Activated naive CD8-positive, alpha-beta T cell treated with anti-CD3 and anti-CD28 coated beads, Interleukin-2, amount 50 U/mL, for 16 hours (primary cell): Measurements from ENCODE around the gene TACSTD2.
"Not testable (repeated sequence)": the region's sequence is repeated elsewhere in the genome, so short reads cannot be mapped to it uniquely, and the experiment has no call there.

Source experiments
- DNase-seq: peaks from one replicate; pipeline ENCODE4 v3.0.0-alpha.2; 2020; ENCODE audit warnings: low read depth, low spot score

The TACSTD2 gene, protein sequence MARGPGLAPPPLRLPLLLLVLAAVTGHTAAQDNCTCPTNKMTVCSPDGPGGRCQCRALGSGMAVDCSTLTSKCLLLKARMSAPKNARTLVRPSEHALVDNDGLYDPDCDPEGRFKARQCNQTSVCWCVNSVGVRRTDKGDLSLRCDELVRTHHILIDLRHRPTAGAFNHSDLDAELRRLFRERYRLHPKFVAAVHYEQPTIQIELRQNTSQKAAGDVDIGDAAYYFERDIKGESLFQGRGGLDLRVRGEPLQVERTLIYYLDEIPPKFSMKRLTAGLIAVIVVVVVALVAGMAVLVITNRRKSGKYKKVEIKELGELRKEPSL

DNA sequence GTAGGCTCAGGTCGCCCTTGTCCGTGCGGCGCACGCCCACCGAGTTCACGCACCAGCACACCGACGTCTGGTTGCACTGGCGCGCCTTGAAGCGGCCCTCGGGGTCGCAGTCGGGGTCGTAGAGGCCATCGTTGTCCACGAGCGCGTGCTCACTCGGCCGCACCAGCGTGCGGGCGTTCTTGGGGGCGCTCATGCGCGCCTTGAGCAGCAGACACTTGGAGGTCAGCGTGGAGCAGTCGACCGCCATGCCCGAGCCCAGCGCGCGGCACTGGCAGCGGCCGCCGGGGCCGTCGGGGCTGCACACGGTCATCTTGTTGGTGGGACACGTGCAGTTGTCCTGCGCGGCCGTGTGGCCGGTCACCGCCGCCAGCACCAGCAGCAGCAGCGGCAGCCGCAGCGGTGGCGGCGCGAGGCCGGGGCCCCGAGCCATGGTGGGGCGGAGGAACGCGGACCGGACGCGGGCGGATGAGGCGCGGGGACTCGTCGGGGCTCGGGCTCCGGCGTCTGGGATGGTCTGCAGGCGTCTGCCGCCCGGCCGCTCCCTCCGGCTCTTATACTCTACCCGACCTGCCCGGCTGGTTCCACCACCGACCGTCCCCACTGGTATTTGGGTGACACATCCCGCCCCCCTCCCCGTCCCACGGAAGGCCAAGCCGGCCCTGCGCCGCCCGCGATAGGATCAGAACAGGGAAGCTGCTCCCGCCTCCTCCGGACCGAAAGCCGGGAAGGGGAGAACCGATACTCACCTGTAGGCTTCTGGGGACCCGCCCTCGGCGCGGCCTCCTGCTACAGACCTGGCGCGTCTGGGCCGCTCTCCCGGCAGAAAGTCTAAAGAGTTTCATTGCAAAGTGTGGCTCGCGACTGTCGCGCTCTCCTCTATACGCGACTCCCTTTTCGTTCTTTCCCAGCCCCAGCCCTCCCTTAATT lies at the start of gene TACSTD2:
TSS of gene TACSTD2 (minus strand) at position 526 of the 927 bp plus-strand sequence. CDS start at position 430, 96 bp downstream.
- no peak for DNase-seq

DNA sequence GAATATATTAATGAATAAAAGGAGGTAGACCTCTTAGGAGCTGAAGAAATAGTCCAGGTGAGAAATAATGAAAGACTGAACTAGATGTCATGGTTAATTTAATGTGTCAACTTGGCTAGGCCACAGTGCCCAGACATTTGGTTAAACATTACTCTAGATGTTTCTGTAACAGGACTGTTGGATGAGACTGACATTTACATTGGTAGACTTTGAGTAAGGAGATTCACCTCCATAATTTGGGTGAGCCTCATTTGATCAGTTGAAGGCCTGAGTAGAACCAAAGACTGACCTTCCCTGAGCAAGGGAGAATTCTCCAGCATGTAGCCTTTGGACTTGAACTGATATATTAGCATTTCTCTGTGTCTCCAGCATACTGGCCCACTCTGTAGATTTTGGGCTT lies 49.2 kb upstream of the TACSTD2 start:
- no peak for DNase-seq

DNA sequence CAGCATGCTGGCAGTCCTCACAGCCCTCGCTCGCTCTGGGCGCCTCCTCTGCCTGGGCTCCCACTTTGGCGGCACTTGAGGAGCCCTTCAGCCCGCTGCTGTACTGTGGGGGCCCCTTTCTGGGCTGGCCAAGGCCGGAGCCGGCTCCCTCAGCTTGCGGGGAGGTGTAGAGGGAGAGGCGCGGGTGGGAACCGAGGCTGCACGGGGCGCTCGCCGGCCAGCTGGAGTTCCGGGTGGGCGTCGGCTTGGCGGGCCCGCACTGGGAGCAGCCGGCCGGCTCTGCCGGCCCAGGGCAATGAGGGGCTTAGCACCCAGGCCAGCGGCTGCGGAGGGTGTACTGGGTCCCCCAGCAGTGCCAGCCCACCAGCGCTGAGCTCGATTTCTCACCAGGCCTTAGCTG lies 46.2 kb upstream of the TACSTD2 start:
- DNase-seq, result not testable (repeated sequence)

DNA sequence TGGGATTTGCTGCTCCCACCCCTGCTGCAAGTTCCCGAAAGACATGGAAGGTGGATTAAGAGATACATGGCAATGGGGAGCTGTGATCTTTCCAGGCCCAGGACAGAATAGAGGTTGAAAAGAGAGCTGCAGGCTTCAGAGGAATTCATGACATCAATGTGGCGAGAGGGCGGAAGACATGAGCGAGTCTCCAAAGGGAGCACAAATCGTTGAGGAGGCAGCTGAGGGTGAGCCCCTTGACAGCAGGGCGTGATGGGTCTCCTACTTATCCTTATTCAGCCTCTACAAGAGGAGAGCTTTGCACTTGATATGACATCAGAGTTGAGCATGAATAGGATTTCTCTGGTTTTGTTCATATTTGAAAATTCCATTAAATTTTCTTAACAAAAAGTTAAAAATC lies 45.5 kb upstream of the TACSTD2 start:
- DNase-seq, result no peak

DNA sequence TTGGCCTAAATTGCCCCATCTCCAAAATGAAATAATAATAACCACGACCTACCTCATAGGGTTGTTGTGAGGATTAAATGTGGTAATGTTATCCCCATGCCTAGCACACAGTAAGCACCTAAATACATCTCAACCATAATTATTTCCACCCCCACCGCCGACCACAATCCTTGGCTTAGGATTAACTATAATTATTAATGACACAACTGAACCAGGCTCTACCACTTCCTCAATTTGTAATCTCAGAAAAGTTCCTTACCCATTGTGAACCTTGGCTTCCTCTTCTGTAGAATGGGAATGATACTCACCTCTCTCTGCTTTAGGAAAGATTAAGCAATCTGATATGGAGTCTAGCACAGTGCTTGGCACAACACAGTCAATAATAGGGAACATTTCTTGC lies 44.3 kb upstream of the TACSTD2 start:
- DNase-seq, result no peak

DNA sequence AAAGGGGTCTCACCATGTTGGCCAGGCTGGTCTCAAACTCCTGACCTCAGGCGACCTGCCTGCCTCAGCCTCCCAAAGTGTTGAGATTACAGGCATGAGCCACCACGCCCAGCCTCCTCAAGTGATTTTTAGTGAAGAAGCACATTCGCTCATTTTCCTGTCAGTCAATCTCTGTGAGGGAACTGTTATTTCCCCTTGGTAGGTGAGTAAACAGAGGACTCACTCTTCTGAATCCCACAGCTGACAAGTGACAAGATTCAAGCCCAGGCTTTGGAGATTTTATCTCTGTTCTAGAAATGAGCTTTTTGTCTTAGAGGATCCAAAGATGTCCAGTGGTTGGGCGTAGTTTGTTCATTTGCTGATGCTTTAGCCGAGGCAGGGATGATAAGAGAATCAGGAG lies 43.9 kb upstream of the TACSTD2 start:
- no peak for DNase-seq

DNA sequence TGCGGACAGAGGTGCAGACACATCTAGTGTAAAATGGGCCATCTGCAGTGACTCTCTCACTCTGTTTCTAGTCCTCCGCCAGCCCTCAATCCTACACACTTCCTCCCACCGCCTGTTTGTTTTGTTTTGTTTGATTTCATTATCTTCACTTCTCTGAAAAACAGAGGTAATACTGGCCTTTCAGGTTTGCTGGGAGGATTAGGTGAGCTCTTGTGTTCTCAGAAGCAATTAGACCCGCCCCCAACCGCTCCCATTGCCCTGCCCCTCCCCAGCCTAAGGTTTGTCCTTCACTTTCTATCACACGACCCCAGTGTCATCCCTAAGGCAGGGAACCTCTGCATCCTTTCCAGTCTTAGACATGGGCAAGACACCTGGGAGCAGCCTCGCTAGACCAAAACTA lies 43.2 kb upstream of the TACSTD2 start:
- no peak for DNase-seq

DNA sequence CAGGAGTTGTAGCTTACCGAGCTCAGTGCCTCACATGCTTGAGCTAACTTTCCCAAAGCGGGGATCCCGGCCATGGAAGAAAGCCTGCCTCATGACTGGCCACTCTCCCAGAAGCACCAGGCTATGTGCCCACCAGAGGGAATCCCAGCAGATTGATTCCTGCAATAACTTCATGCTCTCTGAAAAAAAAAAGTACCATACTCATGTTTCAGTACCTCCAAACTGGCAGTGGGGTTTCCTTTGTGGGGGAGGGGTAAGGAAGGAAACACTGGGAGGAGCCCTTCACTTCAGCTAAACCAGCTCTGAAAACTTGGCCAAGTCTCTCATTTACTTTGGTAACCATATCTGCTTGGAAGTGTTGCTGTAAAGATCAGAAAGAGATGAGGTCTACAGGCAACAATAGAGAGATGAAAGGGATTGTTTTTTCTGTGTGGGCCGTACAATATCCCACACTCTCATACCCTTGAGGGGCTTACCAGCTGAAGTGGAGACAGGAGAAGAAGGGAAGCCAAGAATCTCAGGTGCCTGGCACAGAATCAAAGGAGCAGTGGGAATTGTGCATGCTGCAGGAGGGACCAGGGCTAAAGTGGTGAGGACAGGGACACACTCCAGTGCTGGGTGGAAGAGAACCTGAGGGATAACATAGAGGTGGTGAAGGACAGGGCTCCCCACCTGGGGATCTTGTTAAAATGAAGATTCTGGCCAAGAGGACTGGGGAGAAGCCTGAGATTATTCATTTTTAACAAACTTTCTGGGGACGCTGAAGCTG lies 42.4 kb upstream of the TACSTD2 start:
- DNase-seq, result no peak

DNA sequence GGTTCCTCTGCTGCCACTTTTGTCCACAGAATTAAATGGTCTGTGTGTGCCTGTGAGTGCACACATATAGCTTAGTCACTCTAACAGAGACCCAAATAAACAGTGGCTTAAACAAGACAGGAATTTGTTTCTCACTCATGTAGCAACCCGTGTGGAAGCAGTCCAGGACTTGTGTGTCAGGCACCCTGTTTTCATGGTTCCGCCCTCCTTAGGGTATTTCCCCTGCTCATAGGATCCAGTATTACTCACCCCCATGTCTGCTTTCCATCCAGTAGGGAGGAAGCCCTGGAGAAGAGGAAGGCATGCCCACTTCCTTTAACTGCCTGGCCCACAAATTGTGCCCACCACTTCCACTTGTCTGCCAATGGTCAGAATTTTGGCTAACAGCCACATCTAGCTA lies 41.3 kb upstream of the TACSTD2 start:
- DNase-seq, result no peak

DNA sequence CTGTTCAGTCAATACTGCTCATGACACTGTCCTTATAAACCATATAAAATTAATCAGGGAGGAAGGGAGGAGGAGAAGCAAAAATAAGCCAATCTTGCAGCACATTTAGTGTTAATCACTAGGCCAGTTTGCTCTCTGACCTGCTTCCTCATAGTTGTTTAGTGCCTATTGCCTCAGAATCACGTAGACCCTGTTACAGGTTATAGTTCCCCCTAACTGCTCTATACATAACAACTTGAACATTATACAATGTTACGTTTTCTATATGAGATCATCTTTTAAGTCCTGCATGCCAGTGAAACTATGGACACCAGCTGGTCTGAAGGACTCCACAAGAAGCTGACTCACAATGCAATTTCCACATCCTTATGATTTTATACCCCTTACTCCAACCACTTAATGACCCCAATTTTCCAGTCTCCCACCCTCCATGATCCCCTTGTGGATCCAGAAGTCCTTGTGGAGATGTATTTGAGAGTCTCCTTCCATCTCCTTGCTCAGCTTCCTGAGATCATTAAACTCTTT lies 34.9 kb upstream of the TACSTD2 start:
- no peak for DNase-seq

DNA sequence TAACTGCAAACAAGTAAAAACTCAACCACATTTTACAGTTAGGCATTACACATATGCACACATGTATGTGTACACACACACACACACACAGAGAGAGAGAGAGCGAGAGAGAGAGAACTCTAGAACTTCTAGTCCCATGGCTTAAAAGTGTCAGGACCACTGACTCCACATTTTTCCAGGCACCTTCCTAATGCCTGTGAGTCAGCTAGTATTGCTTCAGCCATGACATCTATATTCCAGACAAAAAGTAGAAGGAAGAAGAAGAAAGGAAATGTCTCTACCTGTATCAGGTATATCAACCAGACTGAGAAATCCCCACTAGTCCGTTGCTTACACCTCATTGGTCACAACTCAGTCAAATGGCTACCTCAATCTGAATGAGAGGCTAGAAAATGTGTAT lies 31.9 kb upstream of the TACSTD2 start:
- DNase-seq, result no peak

DNA sequence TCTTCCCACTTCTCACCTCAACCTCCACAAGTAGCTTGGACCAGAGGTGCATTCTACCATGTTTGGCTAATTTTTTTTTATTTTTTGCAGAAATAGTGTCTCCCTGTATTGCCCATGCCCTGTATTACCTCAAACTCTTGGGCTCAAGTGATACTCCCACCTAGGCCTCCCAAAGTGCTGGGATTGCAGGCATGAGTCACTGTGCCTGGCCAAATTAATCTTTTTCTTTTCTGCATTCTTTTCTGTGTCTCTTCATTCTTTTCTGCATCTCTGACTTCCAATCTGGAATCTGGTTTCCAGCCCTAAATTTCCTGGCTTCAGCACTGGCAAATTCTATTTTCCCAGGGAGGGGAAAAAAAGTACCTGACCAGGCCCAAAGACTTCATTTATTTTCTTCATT lies 31.2 kb upstream of the TACSTD2 start:
- DNase-seq, result no peak

DNA sequence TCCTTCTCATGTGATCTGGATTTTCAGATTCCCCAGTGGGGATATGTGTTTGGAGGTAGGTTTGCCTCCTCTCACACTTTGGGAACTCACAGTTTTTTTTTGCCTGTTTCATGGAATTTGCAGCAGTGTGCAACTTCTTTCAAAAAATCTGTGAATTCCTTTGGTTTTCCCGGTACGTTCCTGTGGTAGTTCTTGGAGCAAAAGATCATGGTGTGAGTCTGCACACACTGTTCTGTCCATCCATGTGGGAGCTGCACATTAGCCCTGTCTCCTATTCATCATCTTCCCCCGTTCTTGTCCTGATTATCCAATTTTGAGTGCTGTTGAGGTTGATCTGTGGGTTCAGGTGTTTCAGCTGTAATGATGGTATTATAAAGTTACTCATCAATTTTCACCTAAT lies 30.3 kb upstream of the TACSTD2 start:
- DNase-seq, result no peak

DNA sequence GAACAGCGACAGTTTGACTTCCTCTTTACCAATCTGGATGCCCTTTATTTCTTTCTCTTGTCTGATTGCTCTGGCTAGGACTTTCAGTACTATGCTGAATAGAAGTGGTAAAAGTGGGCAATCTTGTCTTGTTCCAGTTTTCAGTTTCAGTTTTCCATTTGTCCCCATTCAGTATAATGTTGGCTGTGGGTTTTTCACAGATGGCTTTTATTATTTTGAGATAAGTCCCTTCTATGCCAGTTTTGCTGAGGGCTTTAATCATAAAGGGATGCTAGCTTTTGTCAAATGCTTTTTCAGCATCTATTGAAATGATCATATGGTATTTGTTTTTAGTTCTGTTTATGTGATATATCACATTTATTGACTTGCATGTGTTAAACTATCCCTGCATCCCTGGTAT lies 24.9 kb upstream of the TACSTD2 start:
- DNase-seq, result not testable (repeated sequence)

DNA sequence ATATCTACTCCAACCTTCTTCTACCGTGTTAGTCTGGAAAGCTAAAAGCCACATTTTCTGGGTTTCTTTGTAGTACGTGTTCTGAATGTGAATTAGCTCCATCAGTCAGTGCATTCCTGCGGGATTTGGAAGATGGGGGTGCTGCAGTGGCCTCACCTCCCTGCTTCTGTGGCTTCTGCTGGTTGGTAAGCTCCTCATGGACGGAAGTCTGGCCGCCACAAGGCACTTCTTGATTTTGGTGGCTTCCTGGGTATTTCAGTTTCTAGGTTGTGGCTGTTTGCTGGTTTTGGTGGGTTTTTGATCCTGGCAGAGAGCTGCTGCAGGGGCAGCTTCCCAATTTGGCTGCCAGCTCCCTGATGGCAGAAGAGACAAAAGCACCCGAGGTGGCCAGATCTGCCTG lies 20.9 kb upstream of the TACSTD2 start:
- no peak for DNase-seq

DNA sequence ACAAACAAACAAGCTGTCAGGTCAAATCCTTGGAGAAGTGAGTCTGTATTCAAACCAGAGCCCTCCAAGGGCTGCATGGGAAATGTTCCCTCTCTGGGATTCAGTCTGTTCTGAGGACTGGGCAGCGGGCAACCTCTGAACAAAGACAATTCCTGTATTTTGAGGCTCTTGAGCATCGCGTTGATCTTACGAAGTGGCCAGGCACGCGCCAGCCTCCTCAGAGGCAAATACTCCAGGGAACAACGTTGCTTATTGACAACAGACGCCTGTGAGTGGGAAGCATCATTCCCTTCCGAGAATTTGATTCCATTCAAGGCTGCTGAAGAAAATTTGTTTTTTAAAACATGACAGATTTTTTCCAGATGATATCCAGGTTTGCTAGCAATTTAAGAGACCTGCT lies 20.0 kb upstream of the TACSTD2 start:
- no peak for DNase-seq

DNA sequence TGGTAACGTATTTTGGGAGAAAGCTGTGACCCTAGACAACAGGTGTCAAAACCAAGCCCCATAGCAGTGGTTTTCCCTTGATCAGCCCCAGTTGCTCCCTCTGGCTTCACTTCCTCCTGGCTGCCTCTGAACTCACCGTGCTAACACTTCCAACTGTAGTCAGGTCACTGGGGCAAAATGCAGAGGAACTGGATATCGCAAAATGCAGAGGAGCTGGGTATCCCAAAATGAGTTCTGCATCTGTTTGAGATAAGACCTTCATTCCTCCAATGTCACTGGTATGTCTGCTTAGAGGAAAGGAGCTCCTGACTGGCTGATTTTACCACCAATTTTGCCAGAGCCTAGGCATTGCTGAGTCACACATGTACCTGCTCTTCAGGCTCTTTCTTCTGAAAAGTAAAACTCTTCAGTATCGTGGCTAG lies 19.6 kb upstream of the TACSTD2 start:
- no peak for DNase-seq

DNA sequence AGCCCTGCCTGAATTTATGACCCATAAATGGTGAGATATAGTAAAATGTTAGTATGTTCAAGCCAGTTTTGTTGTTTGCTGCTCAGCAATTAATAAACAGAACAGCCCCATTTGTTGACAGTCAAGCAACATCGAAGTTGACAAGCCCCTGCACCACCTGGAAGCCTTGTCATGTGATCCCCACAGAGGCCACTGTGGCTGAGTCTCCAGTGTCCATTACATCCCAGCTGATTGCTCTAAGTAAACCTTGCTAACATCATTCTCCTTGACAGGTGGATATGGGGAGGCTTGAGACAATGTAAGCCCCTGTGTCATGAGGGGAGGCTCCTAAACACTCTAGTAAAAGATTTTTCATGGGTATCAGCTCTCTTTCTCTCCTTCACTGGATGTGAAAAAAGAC lies 17.5 kb upstream of the TACSTD2 start:
- no peak for DNase-seq

DNA sequence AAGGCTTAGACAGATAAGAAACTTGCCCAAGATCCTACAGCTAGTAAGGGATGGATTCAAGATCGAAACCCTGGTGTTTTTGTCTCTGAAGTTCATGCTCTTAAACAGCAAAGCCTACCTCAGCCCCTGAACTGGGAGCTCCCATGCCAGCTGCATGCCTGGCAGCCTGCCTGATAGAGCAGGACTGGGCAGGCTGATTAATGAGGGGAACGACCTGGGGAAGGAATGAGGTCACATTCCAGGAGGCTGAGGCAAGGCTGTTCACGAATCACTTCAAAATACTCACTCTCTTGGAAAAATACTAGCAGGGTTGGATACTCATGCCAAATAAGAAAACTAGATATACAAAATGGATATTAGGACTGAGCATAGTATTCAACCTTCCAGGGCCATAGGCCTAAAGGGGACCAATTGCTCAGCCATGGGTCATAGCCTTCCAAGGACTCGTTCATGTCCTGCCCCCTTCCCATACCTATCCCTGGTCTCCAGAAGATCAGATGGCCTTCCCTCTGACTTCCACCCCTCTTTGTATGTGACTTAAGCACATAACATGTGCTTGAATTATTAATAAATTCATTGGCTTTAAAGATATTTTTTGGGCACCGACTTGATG lies 15.6 kb upstream of the TACSTD2 start:
- no peak for DNase-seq

DNA sequence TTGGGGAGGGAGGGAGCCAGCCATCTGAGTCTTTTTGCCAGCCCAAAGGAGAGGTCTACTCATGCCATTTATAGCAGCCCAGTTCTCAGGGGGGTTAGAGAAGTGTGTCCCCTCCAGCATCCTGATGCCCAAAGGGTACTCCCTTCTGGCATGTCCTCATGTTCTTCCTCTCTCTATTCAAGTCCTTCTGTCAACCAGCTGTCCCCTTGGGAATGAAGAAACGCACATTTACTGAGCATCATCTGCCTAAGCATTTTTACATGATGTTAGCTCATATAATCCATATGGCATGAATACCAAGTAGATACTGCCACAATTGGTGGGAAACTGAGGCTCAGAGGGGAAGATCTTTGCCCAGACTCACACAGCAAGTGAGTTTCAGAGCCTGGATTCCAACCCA lies 14.8 kb upstream of the TACSTD2 start:
- DNase-seq, result no peak

DNA sequence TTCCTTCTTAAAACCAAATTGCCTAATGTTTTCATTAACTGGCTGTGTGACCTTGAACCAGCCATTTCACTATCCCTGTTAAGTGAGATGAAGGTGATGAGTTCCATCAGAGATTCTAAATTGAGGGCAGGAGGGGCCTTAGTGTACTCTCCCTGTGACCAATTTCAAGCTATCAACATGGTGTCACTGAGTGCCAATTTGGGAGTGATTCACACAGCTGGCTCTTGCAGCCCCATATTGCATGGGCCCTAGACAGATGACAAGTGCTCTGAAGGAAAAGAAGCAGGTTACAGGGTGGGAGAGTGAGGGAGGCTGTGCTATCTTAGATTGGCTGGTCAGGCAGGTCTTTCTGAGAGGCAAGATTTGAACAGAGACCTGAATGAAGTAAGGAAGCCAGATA lies 13.0 kb upstream of the TACSTD2 start:
- DNase-seq, result no peak

DNA sequence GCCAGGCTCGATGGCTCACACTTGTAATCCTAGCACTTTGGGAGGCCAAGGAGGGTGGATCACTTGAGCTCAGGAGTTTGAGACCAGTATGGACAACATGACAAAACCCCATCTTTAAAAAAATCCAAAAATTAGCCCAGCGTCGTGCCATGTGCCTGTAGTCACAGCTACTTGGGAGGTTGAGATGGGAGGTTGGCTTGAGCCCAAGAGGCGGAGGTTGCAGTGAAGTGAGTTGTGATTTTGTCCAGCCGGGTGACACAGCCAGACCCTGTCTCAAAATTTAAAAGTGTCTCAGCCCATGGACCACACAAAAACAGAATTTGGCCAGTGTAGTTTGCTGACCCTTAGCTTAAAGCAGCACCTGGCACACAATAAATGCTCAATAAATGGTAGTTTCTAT lies 11.3 kb upstream of the TACSTD2 start:
- DNase-seq, result no peak
